B cell (primary cell): ENCODE data around the gene AGRN. TPM values are rescaled to one million over a fixed set of nuclear protein-coding genes. Genes with fewer than 3 reads are reported as not detected.

ENCODE experiments used
- ATAC-seq: fragments of 200-7000 bp; cut with Tn5 transposase; one replicate; pipeline ENCODE4 v1.10.0; 2021; ENCODE audit warnings: low read depth, mild to moderate bottlenecking, moderate number of reproducible peaks, moderate library complexity
- CTCF ChIA-PET: fragments of 350-600 bp; sonication (Branson Sonifier 250); formaldehyde crosslinking; loops from one replicate; lab custom pipeline; 2021; ENCODE audit warnings: antibody characterized with exemption, inconsistent platforms; lab: Charles Lee
- POLR2A ChIA-PET: fragments of 350-600 bp; sonication (Branson Sonifier 250); formaldehyde crosslinking; loops from one replicate; lab custom pipeline; 2021; ENCODE audit warnings: antibody characterized with exemption; lab: Charles Lee
- DNase-seq: peaks from one replicate; pipeline ENCODE4 v3.0.0; 2013
- H2AFZ ChIP-seq: 2 replicates; pipeline ENCODE4 v1.6.1; 2012; ENCODE audit warnings: mild to moderate bottlenecking, low read depth, low read length; ENCODE audit not compliant: insufficient read depth, poor library complexity, severe bottlenecking
- H3K27ac ChIP-seq, 2 donors: 1 replicate in 1 of 2; 2 replicates in 1 of 2; pipeline ENCODE4 v1.5.1; 2012 to 2013; ENCODE audit warnings: low read length in 2 of 2, mild to moderate bottlenecking in 2 of 2, moderate library complexity in 1 of 2
- H3K27me3 ChIP-seq, 4 experiments: fragments of 200-600 bp in 1 of 4; sonication (generic) in 1 of 4; replicated peaks in 1 of 4; 1 replicate in 2 of 4; 2 replicates in 2 of 4; pipeline versions ENCODE4 v1.6.1 to v1.7.0; 2013 to 2016; ENCODE audit warnings: low read length in 3 of 4, mild to moderate bottlenecking in 2 of 4, mixed read lengths in 1 of 4, moderate library complexity in 1 of 4; ENCODE audit not compliant: insufficient read depth in 4 of 4, control insufficient read depth in 3 of 4; ENCODE audit errors: control extremely low read depth in 1 of 4
- H3K36me3 ChIP-seq, 2 experiments: replicated peaks in 1 of 2; 1 replicate in 1 of 2; 2 replicates in 1 of 2; pipeline versions ENCODE4 v1.6.1 to v1.7.1; 2013; ENCODE audit warnings: low read length in 1 of 2; ENCODE audit not compliant: insufficient read depth in 2 of 2, control insufficient read depth in 1 of 2; ENCODE audit errors: control extremely low read depth in 1 of 2, extremely low read depth in 1 of 2
- H3K4me1 ChIP-seq, 2 donors: fragments of 200-600 bp in 1 of 2; sonication (generic) in 1 of 2; 1 replicate in 1 of 2; 2 replicates in 1 of 2; pipeline versions ENCODE4 v1.5.1 to v1.6.1; 2013 to 2017; ENCODE audit warnings: low read length in 2 of 2; ENCODE audit not compliant: control insufficient read depth in 2 of 2, insufficient read depth in 2 of 2
- H3K4me2 ChIP-seq: replicated peaks from 2 replicates; pipeline ENCODE3; 2012; ENCODE audit warnings: mild to moderate bottlenecking, low read depth, low read length; ENCODE audit not compliant: poor library complexity, severe bottlenecking
- H3K4me3 ChIP-seq, 5 experiments: fragments of 200-600 bp in 1 of 5; sonication (generic) in 1 of 5; 1 replicate in 3 of 5; 2 replicates in 2 of 5; pipeline versions ENCODE4 v1.5.1 to v1.7.0; 2011 to 2016; ENCODE audit warnings: low read length in 4 of 5, mild to moderate bottlenecking in 4 of 5, low read depth in 2 of 5, control low read depth in 1 of 5, moderate library complexity in 1 of 5; ENCODE audit not compliant: insufficient read depth in 1 of 5; ENCODE audit errors: control extremely low read depth in 1 of 5, extremely low read depth in 1 of 5
- H3K79me2 ChIP-seq: fragments of 200-600 bp; sonication (generic); one replicate; pipeline ENCODE4 v1.6.0; 2016; ENCODE audit warnings: low read length; ENCODE audit not compliant: control insufficient read depth, insufficient read depth
- H3K9ac ChIP-seq: fragments of 200-600 bp; sonication (generic); 2 replicates; pipeline ENCODE4 v1.6.1; 2017; ENCODE audit warnings: mild to moderate bottlenecking, low read length, moderate library complexity
- H3K9me3 ChIP-seq, 3 donors: one replicate each; pipeline versions ENCODE4 v1.6.1 to v1.7.1; 2013; ENCODE audit warnings: low read length in 2 of 3; ENCODE audit not compliant: control insufficient read depth in 2 of 3, insufficient read depth in 1 of 3; ENCODE audit errors: control extremely low read depth in 1 of 3
- H4K20me1 ChIP-seq: 2 replicates; pipeline ENCODE4 v1.6.0; 2012; ENCODE audit warnings: mild to moderate bottlenecking, low read length; ENCODE audit not compliant: insufficient read depth, control insufficient read depth, poor library complexity, severe bottlenecking
- H3K27ac Mint-ChIP-seq: one replicate; pipeline ENCODE4 v1.8.0; 2021; ENCODE audit warnings: mixed read lengths
- H3K27me3 Mint-ChIP-seq: one replicate; pipeline ENCODE4 v1.8.0; 2021; ENCODE audit warnings: mixed read lengths
- H3K4me1 Mint-ChIP-seq: one replicate; pipeline ENCODE4 v1.8.0; 2021; ENCODE audit warnings: mixed read lengths
- H3K4me3 Mint-ChIP-seq: one replicate; pipeline ENCODE4 v1.8.0; 2021; ENCODE audit warnings: mixed read lengths
- H3K9me3 Mint-ChIP-seq: one replicate; pipeline ENCODE4 v1.8.0; 2022; ENCODE audit warnings: mixed read lengths; ENCODE audit not compliant: insufficient read depth
- EZH2 ChIP-seq: IDR thresholded peaks from 2 replicates; pipeline ENCODE4 v1.6.1; 2012; ENCODE audit warnings: borderline replicate concordance, low read depth, mild to moderate bottlenecking, moderate library complexity, low read length; ENCODE audit not compliant: insufficient read depth, poor library complexity, severe bottlenecking
- WGBS: methylation state at CpG from one replicate; pipeline ENCODE4 v1.1.5; 2013; ENCODE audit warnings: missing lambda C conversion rate; ENCODE audit not compliant: insufficient coverage; 5-methylcytosine and 5-hydroxymethylcytosine counted together
- intact Hi-C: fragments of 100-400 bp; cut with micrococcal nuclease; formaldehyde crosslinking; loops from one replicate; pipeline ENCODE4 v1.10.0; 2022
- polyA plus RNA-seq: library from polyadenylated mRNA; depleted of rRNA; stranded (reverse); fragments of >200 nt; gene quantifications from 2 replicates; pipeline ENCODE4 v1.2.3, GENCODE V29; 2012
- total RNA-seq, 2 donors: library from RNA; stranded (reverse); fragments of 120-200 nt in 1 of 2; gene quantifications; 1 replicate in 1 of 2; 2 replicates in 1 of 2; pipeline versions ENCODE4 v1.2.3 to v1.2.4, GENCODE V29; 2013 to 2022
- TF ChIP-seq, protein P1 (sequence below): fragments of 200-600 bp; IDR thresholded peaks from one replicate; pipeline ENCODE4 v1.8.0; 2022; ENCODE audit warnings: antibody characterized with exemption, mild to moderate bottlenecking

AGRN gene
- total and polyA plus RNA-seq, 2 donors (not counting 1 experiment from before 2014, with no cell fraction given): 7.3 to 31.3 TPM

DNA sequence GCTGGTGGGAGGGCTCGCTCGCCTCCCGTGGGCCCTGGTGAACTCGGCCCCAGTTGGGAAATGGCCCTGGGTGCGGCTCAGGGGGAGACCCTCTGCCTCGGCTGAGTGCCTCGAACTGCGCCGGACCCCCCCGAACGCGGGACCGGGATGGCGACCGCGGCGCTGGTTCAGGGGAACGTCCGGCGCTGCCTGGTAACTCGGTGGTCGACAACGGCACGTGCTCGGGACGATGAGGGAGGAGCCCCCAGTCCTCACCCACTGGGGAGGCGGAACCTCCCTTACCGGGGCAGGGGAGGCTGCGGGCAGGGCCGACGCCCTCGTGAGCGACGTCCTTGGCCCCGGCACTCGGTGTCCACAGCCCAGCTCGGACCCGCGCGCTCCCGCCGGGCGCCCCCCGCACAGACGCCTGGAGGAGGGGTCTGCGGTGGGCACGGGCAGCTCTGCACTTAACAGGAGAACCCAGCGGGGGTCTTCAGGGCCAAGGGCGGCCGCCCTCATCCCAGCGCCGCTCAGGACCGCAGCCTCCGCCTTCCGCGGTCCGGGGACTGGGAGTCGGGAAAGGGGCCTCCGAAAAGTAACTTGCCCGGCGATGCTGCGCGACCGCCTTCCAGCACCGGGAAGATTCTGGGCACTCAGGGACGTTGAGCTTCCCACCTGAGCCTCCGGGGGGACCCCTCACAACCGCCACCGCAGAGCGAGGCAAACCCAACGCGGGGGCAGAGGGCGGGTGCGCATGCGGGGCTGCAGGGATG, 21.8 kb upstream of the AGRN start:
- TF ChIP-seq, protein P1, sequence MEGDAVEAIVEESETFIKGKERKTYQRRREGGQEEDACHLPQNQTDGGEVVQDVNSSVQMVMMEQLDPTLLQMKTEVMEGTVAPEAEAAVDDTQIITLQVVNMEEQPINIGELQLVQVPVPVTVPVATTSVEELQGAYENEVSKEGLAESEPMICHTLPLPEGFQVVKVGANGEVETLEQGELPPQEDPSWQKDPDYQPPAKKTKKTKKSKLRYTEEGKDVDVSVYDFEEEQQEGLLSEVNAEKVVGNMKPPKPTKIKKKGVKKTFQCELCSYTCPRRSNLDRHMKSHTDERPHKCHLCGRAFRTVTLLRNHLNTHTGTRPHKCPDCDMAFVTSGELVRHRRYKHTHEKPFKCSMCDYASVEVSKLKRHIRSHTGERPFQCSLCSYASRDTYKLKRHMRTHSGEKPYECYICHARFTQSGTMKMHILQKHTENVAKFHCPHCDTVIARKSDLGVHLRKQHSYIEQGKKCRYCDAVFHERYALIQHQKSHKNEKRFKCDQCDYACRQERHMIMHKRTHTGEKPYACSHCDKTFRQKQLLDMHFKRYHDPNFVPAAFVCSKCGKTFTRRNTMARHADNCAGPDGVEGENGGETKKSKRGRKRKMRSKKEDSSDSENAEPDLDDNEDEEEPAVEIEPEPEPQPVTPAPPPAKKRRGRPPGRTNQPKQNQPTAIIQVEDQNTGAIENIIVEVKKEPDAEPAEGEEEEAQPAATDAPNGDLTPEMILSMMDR: no peak
- peak; percentile 72 for TF ChIP-seq EZH2
- ATAC-seq (no peak), DNase-seq (peak; percentile 58)
- no peak overlapping the region for H3K27ac Mint-ChIP-seq
- Histone ChIP-seq H3K9me3 (peaks cover 0 to 27% (median 0%) of the 10 kb centered on the region in 3 donors), H3K4me2 (peak overlapping the region; percentile 99), H3K27me3 (peaks cover 0 to 68% (median 28%) of the 10 kb centered on the region in 4 experiments), H2AFZ (no peak overlapping the region), H3K4me1 (peaks cover 33 to 43% of the 10 kb centered on the region in 2 donors), H3K27ac (no peak overlapping the region), H4K20me1 (no peaks in the 10 kb centered on the region), H3K79me2 (no peaks in the 10 kb centered on the region), H3K4me3 (no peak overlapping the region), H3K36me3 (no peaks in the 10 kb centered on the region), H3K9ac (no peak overlapping the region)
- peak overlapping the region; percentile 56 for H3K4me3 Mint-ChIP-seq
- no peaks in the 10 kb centered on the region for H3K9me3 Mint-ChIP-seq
- intact Hi-C loops: no loop called here
- CTCF ChIA-PET: interaction anchor here (1.5 kb wide), 1 partner anchor 14 kb away, joined by 6 read pairs; no protein-coding TSS in a partner anchor
- POLR2A ChIA-PET: interaction anchor here (0.5 kb wide), 1 partner anchor 1247 kb away, joined by 7 read pairs; no protein-coding TSS in a partner anchor
- H3K27me3 Mint-ChIP-seq: peaks cover 20% of the 10 kb centered on the region
- peaks cover 16% of the 10 kb centered on the region for H3K4me1 Mint-ChIP-seq
- WGBS: 9% methylated on average over 75 of the region's 75 CpGs

DNA sequence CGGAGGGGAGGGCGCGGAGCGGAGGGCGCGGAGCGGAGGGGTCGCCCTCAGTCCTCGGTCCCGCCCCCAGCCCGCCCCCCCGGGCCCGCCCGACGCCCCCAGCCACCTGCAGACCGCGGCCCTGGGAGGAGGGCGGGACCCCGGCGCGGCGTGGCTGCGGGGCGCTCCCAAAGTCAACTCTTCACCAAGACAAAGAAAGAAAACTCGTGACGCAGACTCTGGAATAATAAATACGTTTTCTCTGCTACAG, 21.2 kb upstream of the AGRN start:
- H3K4me3 ChIP-seq: peak overlapping the region in 2 of 5 experiments; percentile 26 to 60
- H3K4me1 ChIP-seq: peaks cover 33 to 43% of the 10 kb centered on the region in 2 donors
- Mint-ChIP-seq H3K4me3 (peak overlapping the region; percentile 41), H3K27me3 (peaks cover 24% of the 10 kb centered on the region), H3K4me1 (peaks cover 16% of the 10 kb centered on the region), H3K9me3 (no peaks in the 10 kb centered on the region), H3K27ac (no peak overlapping the region)
- H3K27me3 ChIP-seq: peaks cover 0 to 68% (median 32%) of the 10 kb centered on the region in 4 experiments
- DNase-seq: no peak
- TF ChIP-seq, protein P1: no peak
- no peak for TF ChIP-seq EZH2
- CTCF ChIA-PET: no interaction called here
- no peak overlapping the region for H3K27ac ChIP-seq
- ATAC-seq: no peak
- no peak overlapping the region for H2AFZ ChIP-seq
- no peaks in the 10 kb centered on the region for H3K79me2 ChIP-seq
- intact Hi-C loops: no loop called here
- H3K9ac ChIP-seq: peak overlapping the region; percentile 70
- POLR2A ChIA-PET: no interaction called here
- no peaks in the 10 kb centered on the region for H4K20me1 ChIP-seq
- no peaks in the 10 kb centered on the region for H3K36me3 ChIP-seq
- peak overlapping the region; percentile 99 for H3K4me2 ChIP-seq
- H3K9me3 ChIP-seq: peaks cover 0 to 26% (median 0%) of the 10 kb centered on the region in 3 donors
- WGBS: 8% methylated on average over 7 of the region's 27 CpGs
